Measurements from ENCODE around the gene RASAL3. TPM values are rescaled to one million over a fixed set of nuclear protein-coding genes. Genes with fewer than 3 reads are reported as not detected.

The RASAL3 gene
- total RNA-seq, 4 donors from 2014 or later = 1.9 to 117 (median 15.3) TPM

DNA sequence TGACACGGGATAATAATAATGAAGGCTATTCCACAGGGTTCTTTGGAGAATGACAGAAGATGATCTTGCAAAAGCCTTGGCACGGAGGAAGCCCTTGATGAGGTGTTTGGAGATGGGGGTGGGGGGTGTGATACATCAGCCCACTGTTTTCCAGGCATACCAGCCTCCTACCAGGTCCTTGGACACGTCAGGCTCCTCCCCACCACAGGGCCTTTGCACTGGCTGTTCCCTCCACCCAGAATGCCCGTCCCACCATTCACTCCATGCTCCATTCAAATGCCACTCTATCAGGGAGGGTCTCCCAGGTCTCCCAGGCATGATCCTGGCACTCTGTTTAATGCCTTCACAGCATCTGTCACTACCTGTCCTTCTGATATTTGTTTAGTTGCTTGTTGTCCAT is 17.3 kb downstream of the RASAL3 start:
- Histone ChIP-seq H3K4me3 (no peak overlapping the region), H3K4me1 (peaks cover 0 to 10% (median 8%) of the 10 kb centered on the region in 4 donors), H3K9me3 (no peaks in the 10 kb centered on the region), H3K36me3 (no peaks in the 10 kb centered on the region), H3K27me3 (no peaks in the 10 kb centered on the region), H3K27ac (no peak overlapping the region)
- TF ChIP-seq, protein P1, sequence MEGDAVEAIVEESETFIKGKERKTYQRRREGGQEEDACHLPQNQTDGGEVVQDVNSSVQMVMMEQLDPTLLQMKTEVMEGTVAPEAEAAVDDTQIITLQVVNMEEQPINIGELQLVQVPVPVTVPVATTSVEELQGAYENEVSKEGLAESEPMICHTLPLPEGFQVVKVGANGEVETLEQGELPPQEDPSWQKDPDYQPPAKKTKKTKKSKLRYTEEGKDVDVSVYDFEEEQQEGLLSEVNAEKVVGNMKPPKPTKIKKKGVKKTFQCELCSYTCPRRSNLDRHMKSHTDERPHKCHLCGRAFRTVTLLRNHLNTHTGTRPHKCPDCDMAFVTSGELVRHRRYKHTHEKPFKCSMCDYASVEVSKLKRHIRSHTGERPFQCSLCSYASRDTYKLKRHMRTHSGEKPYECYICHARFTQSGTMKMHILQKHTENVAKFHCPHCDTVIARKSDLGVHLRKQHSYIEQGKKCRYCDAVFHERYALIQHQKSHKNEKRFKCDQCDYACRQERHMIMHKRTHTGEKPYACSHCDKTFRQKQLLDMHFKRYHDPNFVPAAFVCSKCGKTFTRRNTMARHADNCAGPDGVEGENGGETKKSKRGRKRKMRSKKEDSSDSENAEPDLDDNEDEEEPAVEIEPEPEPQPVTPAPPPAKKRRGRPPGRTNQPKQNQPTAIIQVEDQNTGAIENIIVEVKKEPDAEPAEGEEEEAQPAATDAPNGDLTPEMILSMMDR (IDR thresholded peaks at IDR 0.05) = no peak
- no peak for TF ChIP-seq EP300 (IDR thresholded peaks at IDR 0.05; ENCODE audit: low read depth)
- TF ChIP-seq POLR2A (IDR thresholded peaks at IDR 0.05) = no peak
- no peak for TF ChIP-seq POLR2AphosphoS5 (IDR thresholded peaks at IDR 0.05)
- intact Hi-C loops (cut with DNase I; ENCODE audit: low total_unique reads) = no loop called here
- WGBS, 2 donors (ENCODE audit: low coverage in 1 of 2) = 89% methylated on average over 4 of the region's 4 CpGs; no CpG with 5 or more reads in 1 of the 2 donors
- no peak for DNase-seq
- in situ Hi-C loops (cut with MboI; ENCODE audit: low pct_ligation_motif_present in 1 of 4, low pct_unique_long_range_greater_than_20kb in 1 of 4, low sequenced_read_pairs in 3 of 4) = loop anchor here in 1 of 4 donors (25.0 kb wide), 1 partner anchor 185 kb away; no protein-coding TSS in a partner anchor

DNA sequence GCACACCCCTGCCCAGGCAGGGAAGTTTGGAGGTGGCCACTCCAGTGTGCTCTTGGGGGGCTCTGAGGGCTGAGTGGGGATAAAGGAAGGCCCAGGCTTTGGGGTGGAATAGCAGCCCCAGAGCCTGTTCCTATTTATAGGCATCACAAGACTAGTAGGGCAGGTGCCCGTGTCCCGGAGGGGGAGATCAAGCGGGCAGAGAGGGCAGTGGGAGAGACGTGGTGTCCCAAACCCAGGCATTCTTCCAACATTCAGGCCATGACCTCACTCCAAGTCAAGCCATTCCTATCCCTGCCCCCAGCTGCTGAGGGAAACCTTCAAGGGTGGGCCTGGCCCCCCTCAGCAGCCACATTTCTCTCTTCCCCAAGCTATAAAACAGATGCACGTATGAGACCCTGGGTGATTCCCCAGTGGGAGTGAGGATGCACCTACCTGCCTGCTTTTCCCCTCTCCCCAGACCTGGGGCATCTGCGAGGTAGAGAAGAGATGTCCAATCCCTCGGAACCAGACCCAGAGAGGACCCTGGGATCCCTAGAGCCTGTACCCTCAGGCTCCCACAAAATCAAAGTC is 18.5 kb downstream of the RASAL3 start:
- no peak for DNase-seq
- WGBS, 2 donors (ENCODE audit: low coverage in 1 of 2) = 84% methylated on average over 7 of the region's 7 CpGs; no CpG with 5 or more reads in 1 of the 2 donors
- intact Hi-C loops (cut with DNase I; ENCODE audit: low total_unique reads) (no loop called here), in situ Hi-C loops (cut with MboI; ENCODE audit: low pct_ligation_motif_present in 1 of 4, low pct_unique_long_range_greater_than_20kb in 1 of 4, low sequenced_read_pairs in 3 of 4) (loop anchor here in 1 of 4 donors (25.0 kb wide), 1 partner anchor 184 kb away; no protein-coding TSS in a partner anchor)
- Histone ChIP-seq H3K27ac (no peak overlapping the region), H3K4me1 (peaks cover 0 to 10% (median 8%) of the 10 kb centered on the region in 4 donors), H3K9me3 (no peaks in the 10 kb centered on the region), H3K27me3 (no peaks in the 10 kb centered on the region), H3K4me3 (no peak overlapping the region), H3K36me3 (no peaks in the 10 kb centered on the region)
- TF ChIP-seq POLR2AphosphoS5 (IDR thresholded peaks at IDR 0.05) (no peak), EP300 (IDR thresholded peaks at IDR 0.05; ENCODE audit: low read depth) (no peak), POLR2A (IDR thresholded peaks at IDR 0.05) (no peak)
- TF ChIP-seq, protein P1 (IDR thresholded peaks at IDR 0.05) = no peak

DNA sequence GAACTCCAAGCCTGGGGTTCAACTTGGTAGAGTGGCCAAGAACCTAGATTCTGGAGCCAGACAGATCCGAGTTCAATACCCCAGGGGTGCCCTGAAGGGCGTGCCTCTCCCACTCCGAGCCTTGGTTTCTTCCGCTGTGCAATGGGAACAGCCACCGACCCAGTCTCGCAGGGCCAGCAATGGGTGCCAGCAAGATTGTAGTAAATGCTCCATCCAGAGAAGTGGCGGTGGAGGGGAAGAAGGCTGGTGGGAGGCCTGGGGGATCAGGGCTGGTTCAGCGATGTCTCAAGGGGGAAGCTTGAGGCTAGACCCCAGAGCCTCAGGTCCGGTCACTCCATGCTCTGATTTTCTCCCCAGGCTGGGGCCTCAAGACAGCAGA is 19.1 kb downstream of the RASAL3 start:
- TF ChIP-seq POLR2A (IDR thresholded peaks at IDR 0.05) (no peak), EP300 (IDR thresholded peaks at IDR 0.05; ENCODE audit: low read depth) (no peak), POLR2AphosphoS5 (IDR thresholded peaks at IDR 0.05) (no peak)
- TF ChIP-seq, protein P1 (IDR thresholded peaks at IDR 0.05) = no peak
- Histone ChIP-seq H3K36me3 (no peaks in the 10 kb centered on the region), H3K4me3 (no peak overlapping the region), H3K9me3 (no peaks in the 10 kb centered on the region), H3K4me1 (peaks cover 0 to 10% (median 8%) of the 10 kb centered on the region in 4 donors), H3K27ac (no peak overlapping the region), H3K27me3 (no peaks in the 10 kb centered on the region)
- DNase-seq = no peak
- intact Hi-C loops (cut with DNase I; ENCODE audit: low total_unique reads) (no loop called here), in situ Hi-C loops (cut with MboI; ENCODE audit: low pct_ligation_motif_present in 1 of 4, low pct_unique_long_range_greater_than_20kb in 1 of 4, low sequenced_read_pairs in 3 of 4) (loop anchor here in 1 of 4 donors (25.0 kb wide), 1 partner anchor 183 kb away; no protein-coding TSS in a partner anchor)
- 88% methylated on average over 9 of the region's 9 CpGs; no CpG with 5 or more reads in 1 of the 2 donors for WGBS, 2 donors (ENCODE audit: low coverage in 1 of 2)

DNA sequence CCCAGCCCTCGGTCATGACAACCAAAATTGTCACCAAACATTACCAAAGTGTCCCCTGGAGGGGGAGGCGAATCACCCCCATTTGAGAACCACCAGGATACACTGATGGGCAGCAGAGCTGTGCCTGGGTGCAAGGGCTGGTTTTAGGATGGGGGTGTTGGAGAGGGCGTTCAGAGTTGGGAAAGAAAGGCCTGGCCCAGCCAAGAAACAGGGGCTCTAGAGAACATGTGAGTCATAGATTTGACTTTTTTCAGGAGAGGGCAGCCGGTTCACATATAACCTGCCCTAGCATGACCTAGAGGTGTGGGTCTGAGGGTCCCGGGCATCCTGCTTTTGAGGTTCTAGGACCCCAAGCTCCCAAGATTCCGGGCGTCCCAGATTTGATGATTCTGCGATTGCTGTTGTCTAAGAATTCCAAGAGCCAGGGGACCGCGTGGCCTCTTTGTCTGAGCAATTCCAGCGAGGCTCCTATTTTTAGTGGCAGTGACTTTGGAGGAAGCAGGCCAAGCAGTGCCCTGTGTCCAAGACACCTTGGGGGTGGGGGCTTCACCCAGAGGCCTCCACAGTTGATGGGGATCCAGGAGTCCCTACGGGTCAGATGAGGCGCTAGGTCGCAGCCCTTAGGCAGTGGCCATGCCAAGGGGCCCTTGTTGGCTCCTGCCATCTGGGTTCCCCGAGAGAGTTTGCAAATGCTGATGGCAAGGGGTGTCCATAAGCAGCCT is 19.7 kb downstream of the RASAL3 start:
- no peak overlapping the region for H3K4me3 ChIP-seq
- peaks cover 0 to 10% (median 8%) of the 10 kb centered on the region in 4 donors for H3K4me1 ChIP-seq
- no peaks in the 10 kb centered on the region for H3K36me3 ChIP-seq
- no peaks in the 10 kb centered on the region for H3K9me3 ChIP-seq
- WGBS, 2 donors (ENCODE audit: low coverage in 1 of 2) = 93% methylated on average over 11 of the region's 15 CpGs; no CpG with 5 or more reads in 1 of the 2 donors
- no peaks in the 10 kb centered on the region for H3K27me3 ChIP-seq
- intact Hi-C loops (cut with DNase I; ENCODE audit: low total_unique reads) = no loop called here
- no peak overlapping the region for H3K27ac ChIP-seq
- in situ Hi-C loops (cut with MboI; ENCODE audit: low pct_ligation_motif_present in 1 of 4, low pct_unique_long_range_greater_than_20kb in 1 of 4, low sequenced_read_pairs in 3 of 4) = loop anchor here in 1 of 4 donors (25.0 kb wide), 1 partner anchor 182 kb away; no protein-coding TSS in a partner anchor
- TF ChIP-seq POLR2A (IDR thresholded peaks at IDR 0.05) (no peak), EP300 (IDR thresholded peaks at IDR 0.05; ENCODE audit: low read depth) (no peak), POLR2AphosphoS5 (IDR thresholded peaks at IDR 0.05) (no peak)
- TF ChIP-seq, protein P1 (IDR thresholded peaks at IDR 0.05) = no peak
- no peak for DNase-seq
